ENCODE results near the gene CAMK4.

Gene CAMK4

DNA sequence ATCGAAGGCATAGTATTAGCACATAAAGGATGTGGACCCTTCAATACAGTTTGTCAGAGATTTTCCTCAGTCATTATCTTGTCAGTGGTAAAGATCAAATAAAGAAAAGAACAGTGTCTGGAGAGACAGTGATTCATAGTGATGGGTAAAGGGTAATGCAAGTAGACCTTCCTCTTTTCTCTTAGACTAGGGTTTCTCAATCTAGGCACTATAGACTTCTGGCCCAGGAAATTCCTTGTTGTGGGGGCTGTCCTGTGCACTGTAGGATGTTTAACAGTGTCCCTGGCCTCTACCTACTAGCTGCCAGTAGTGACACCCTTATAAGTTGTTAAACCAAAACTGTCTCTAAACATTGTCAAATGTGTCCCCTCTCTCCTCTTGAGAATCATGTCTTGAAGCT, 6.9 kb downstream of the CAMK4 start:
- H3K27ac ChIP-seq, result no peak overlapping the region
- TF ChIP-seq, protein P1, sequence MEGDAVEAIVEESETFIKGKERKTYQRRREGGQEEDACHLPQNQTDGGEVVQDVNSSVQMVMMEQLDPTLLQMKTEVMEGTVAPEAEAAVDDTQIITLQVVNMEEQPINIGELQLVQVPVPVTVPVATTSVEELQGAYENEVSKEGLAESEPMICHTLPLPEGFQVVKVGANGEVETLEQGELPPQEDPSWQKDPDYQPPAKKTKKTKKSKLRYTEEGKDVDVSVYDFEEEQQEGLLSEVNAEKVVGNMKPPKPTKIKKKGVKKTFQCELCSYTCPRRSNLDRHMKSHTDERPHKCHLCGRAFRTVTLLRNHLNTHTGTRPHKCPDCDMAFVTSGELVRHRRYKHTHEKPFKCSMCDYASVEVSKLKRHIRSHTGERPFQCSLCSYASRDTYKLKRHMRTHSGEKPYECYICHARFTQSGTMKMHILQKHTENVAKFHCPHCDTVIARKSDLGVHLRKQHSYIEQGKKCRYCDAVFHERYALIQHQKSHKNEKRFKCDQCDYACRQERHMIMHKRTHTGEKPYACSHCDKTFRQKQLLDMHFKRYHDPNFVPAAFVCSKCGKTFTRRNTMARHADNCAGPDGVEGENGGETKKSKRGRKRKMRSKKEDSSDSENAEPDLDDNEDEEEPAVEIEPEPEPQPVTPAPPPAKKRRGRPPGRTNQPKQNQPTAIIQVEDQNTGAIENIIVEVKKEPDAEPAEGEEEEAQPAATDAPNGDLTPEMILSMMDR (IDR thresholded peaks at IDR 0.05), result no peak

DNA sequence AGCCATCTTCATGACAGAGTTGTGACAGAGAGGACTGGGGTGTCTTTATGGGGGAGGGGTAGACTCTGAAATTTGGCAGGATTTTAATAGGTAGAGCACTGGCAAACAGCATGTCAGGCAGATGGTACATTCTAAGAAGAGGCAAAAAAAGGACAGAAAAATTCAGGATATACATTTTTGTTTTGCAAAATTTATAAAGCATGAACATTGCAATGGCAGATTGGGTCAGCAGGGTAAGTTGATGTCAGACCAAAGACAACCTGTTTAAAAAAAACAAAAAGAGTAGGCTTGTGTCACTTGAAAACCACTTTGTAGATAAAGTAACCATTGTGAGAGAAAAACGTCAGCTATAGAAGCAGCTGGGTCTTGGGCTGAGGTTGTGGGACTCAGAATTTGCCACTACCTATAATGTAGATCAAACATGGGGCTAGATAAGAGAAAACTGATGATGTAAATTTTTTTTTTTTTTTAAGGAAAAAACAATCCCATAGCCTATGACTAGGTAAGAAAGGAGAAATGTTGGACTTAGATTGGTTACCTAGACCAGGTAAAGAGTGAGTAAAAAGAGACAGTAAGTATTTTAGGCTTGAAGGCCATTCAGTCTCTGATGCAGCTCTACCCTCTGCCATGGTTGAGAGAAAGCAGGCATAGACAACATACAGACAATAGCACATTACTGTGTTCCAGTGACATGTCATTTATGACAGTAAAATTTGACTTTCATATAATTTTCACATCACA, 8.3 kb downstream of the CAMK4 start:
- Histone ChIP-seq H3K9ac (no peak overlapping the region), H3K27me3 (ENCODE audit: control insufficient read depth, insufficient read depth, low read length) (no peaks in the 10 kb centered on the region), H3K4me1 (no peaks in the 10 kb centered on the region), H3K79me2 (no peaks in the 10 kb centered on the region), H3K27ac (no peak overlapping the region), H3K36me3 (ENCODE audit: control insufficient read depth, insufficient read depth, low read length) (no peaks in the 10 kb centered on the region), H3K4me3 (ENCODE audit: low read depth, low read length) (no peak overlapping the region), H3K4me2 (ENCODE audit: low read length) (no peak overlapping the region), H2AFZ (no peak overlapping the region), H3K9me3 (ENCODE audit: control insufficient read depth, low read length) (no peaks in the 10 kb centered on the region)
- TF ChIP-seq, protein P1 (IDR thresholded peaks at IDR 0.05), result no peak

More for the DNA sequence above, 6.9 kb downstream of the CAMK4 start:
- no peak overlapping the region for H3K4me2 ChIP-seq (ENCODE audit: low read length)
- H3K27me3 ChIP-seq (ENCODE audit: control insufficient read depth, insufficient read depth, low read length), result no peaks in the 10 kb centered on the region
- H3K9ac ChIP-seq, result no peak overlapping the region
- H3K9me3 ChIP-seq (ENCODE audit: control insufficient read depth, low read length), result no peaks in the 10 kb centered on the region
- no peaks in the 10 kb centered on the region for H3K79me2 ChIP-seq
- no peak overlapping the region for H3K4me3 ChIP-seq (ENCODE audit: low read depth, low read length)
- no peak overlapping the region for H2AFZ ChIP-seq
- no peaks in the 10 kb centered on the region for H3K36me3 ChIP-seq (ENCODE audit: control insufficient read depth, insufficient read depth, low read length)
- no peaks in the 10 kb centered on the region for H3K4me1 ChIP-seq

DNA sequence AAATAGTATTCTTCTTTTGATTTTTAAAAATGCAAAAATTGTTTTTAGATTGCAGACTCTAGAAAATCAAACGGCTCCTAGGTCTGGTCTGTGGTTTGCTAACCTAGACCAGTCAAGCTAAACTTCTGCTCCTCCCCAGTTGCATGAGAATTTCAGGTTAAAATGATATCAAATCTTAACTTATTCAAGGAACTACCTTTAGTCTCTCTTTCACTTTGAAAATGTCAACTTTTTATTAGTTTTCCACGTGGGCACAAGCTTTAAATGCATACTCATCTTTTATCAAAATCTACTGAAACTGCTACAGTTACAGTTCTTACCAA, 8.8 kb downstream of the CAMK4 start:
- Histone ChIP-seq H3K79me2 (no peaks in the 10 kb centered on the region), H2AFZ (no peak overlapping the region), H3K4me3 (ENCODE audit: low read depth, low read length) (no peak overlapping the region), H3K4me2 (ENCODE audit: low read length) (no peak overlapping the region), H3K27ac (no peak overlapping the region), H3K9ac (no peak overlapping the region), H3K36me3 (ENCODE audit: control insufficient read depth, insufficient read depth, low read length) (no peaks in the 10 kb centered on the region), H3K9me3 (ENCODE audit: control insufficient read depth, low read length) (no peaks in the 10 kb centered on the region), H3K4me1 (no peaks in the 10 kb centered on the region), H3K27me3 (ENCODE audit: control insufficient read depth, insufficient read depth, low read length) (no peaks in the 10 kb centered on the region)
- TF ChIP-seq, protein P1 (IDR thresholded peaks at IDR 0.05), result no peak

DNA sequence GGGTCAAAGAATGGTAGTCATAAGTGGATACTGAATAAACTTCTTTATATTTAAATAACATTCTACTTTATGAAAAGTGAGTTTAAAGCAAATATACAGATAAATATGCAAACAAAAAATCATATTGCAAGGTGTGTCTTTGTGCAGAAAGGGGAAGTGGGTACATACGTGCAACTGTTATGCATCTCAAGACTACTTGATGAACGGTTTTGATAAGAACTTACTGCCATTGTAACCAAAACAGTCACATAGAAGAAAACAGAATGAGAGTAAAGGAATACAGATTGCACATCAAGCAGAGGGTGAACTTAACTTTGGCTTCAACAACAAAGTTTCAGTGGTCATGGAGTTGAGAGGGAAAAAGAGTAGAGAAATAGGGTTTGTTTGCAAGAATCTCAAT, 9.9 kb downstream of the CAMK4 start:
- Histone ChIP-seq H2AFZ (no peak overlapping the region), H3K9me3 (ENCODE audit: control insufficient read depth, low read length) (no peaks in the 10 kb centered on the region), H3K4me2 (ENCODE audit: low read length) (no peak overlapping the region), H3K4me1 (no peaks in the 10 kb centered on the region), H3K4me3 (ENCODE audit: low read depth, low read length) (no peak overlapping the region), H3K9ac (no peak overlapping the region), H3K36me3 (ENCODE audit: control insufficient read depth, insufficient read depth, low read length) (no peaks in the 10 kb centered on the region), H3K27ac (no peak overlapping the region), H3K79me2 (no peaks in the 10 kb centered on the region), H3K27me3 (ENCODE audit: control insufficient read depth, insufficient read depth, low read length) (no peaks in the 10 kb centered on the region)
- TF ChIP-seq, protein P1 (IDR thresholded peaks at IDR 0.05), result no peak

DNA sequence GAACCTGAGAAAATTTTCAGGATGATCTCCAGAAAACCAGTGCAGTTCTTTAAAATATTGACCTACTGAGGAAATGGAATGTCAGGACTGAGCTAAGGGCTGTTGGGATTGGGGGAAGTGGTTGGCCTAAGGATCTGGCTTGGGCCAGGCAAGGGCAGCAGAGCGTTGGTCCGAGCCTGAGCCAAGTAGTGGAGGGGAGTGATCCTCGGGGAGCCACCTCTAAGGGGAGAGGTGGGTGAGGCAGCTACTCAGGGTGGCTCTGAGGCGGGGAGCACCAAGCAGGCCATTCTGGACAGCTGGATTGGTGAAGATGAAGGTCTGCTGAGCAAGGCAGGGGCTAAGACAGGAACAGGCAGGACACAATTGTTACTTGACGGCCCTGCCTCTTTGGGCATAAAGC, 11.5 kb downstream of the CAMK4 start:
- H3K27ac ChIP-seq, result no peak overlapping the region
- no peaks in the 10 kb centered on the region for H3K79me2 ChIP-seq

More for the DNA sequence above, 11.5 kb downstream of the CAMK4 start:
- no peaks in the 10 kb centered on the region for H3K9me3 ChIP-seq (ENCODE audit: control insufficient read depth, low read length)
- no peak overlapping the region for H3K4me2 ChIP-seq (ENCODE audit: low read length)
- H3K9ac ChIP-seq, result no peak overlapping the region
- no peaks in the 10 kb centered on the region for H3K4me1 ChIP-seq
- no peak overlapping the region for H2AFZ ChIP-seq
- no peak overlapping the region for H3K4me3 ChIP-seq (ENCODE audit: low read depth, low read length)
- no peaks in the 10 kb centered on the region for H3K27me3 ChIP-seq (ENCODE audit: control insufficient read depth, insufficient read depth, low read length)
- no peaks in the 10 kb centered on the region for H3K36me3 ChIP-seq (ENCODE audit: control insufficient read depth, insufficient read depth, low read length)
- TF ChIP-seq, protein P1 (IDR thresholded peaks at IDR 0.05), result no peak
